HEK293 (cell line): ENCODE data around the gene HOXC5.

Experiments used
- CTCF ChIP-seq: fragments of 450-650 bp; formaldehyde crosslinking; IDR thresholded peaks from 2 replicates; pipeline ENCODE4 v1.5.1; 2016; ENCODE audit warnings: missing biosample characterization, missing genetic modification characterization
- KLF16 ChIP-seq: fragments of 450-650 bp; formaldehyde crosslinking; IDR thresholded peaks from 2 replicates; pipeline ENCODE4 v1.5.1; 2017; ENCODE audit warnings: missing biosample characterization, missing genetic modification characterization
- KLF9 ChIP-seq: fragments of 450-650 bp; formaldehyde crosslinking; IDR thresholded peaks from 2 replicates; pipeline ENCODE4 v1.5.1; 2016; ENCODE audit warnings: missing biosample characterization, missing genetic modification characterization, low read depth
- REST ChIP-seq: fragments of 450-650 bp; formaldehyde crosslinking; IDR thresholded peaks from 2 replicates; pipeline ENCODE4 v1.5.1; 2016; ENCODE audit warnings: missing biosample characterization, missing genetic modification characterization
- SALL2 ChIP-seq: fragments of 450-650 bp; formaldehyde crosslinking; IDR thresholded peaks from 2 replicates; pipeline ENCODE4 v1.5.0; 2017; ENCODE audit warnings: missing biosample characterization, mild to moderate bottlenecking, missing genetic modification characterization, borderline replicate concordance
- ZBTB26 ChIP-seq: fragments of 450-650 bp; formaldehyde crosslinking; optimal IDR thresholded peaks from 2 replicates; pipeline ENCODE3; 2016; ENCODE audit warnings: missing biosample characterization, mild to moderate bottlenecking, missing genetic modification characterization
- ZBTB44 ChIP-seq: fragments of 450-650 bp; IDR thresholded peaks from 2 replicates; pipeline ENCODE4 v1.5.1; 2018; ENCODE audit warnings: missing biosample characterization, mild to moderate bottlenecking, missing genetic modification characterization
- ZNF138 ChIP-seq: fragments of 450-650 bp; formaldehyde crosslinking; IDR thresholded peaks from 2 replicates; pipeline ENCODE4 v1.5.1; 2016; ENCODE audit warnings: missing biosample characterization, missing genetic modification characterization, borderline replicate concordance
- ZNF510 ChIP-seq: fragments of 450-650 bp; formaldehyde crosslinking; IDR thresholded peaks from 2 replicates; pipeline ENCODE4 v1.5.1; 2018; ENCODE audit warnings: mild to moderate bottlenecking, missing genetic modification characterization, missing biosample characterization; ENCODE audit not compliant: insufficient replicate concordance
- ZNF747 ChIP-seq: fragments of 450-650 bp; formaldehyde crosslinking; IDR thresholded peaks from 2 replicates; pipeline ENCODE4 v1.5.1; 2016; ENCODE audit warnings: missing biosample characterization, missing genetic modification characterization
- ZSCAN30 ChIP-seq: fragments of 450-650 bp; IDR thresholded peaks from 2 replicates; pipeline ENCODE4 v1.5.1; 2018; ENCODE audit warnings: missing biosample characterization, mild to moderate bottlenecking, missing genetic modification characterization, moderate library complexity

- no peak for TF ChIP-seq KLF16
- TF ChIP-seq CTCF (tag by site-specific recombination) = no peak
- TF ChIP-seq REST (tag by site-specific recombination) = peak; percentile 53
- no peak for TF ChIP-seq ZNF138
- no peak for TF ChIP-seq ZNF510 (tag by site-specific recombination)
- no peak for TF ChIP-seq ZBTB26
- no peak for TF ChIP-seq ZNF747
- TF ChIP-seq ZSCAN30 (tag by site-specific recombination) = no peak
- no peak for TF ChIP-seq KLF9 (tag by site-specific recombination)
- TF ChIP-seq SALL2 (tag by site-specific recombination) = no peak
- peak; percentile 80 for TF ChIP-seq ZBTB44 (tag by site-specific recombination)
These were observed 21.7 kb upstream of the HOXC5 start for GRCh38 chr12:54010972-54011664.
